ENCODE data around the gene LRP1B.

LRP1B gene

DNA sequence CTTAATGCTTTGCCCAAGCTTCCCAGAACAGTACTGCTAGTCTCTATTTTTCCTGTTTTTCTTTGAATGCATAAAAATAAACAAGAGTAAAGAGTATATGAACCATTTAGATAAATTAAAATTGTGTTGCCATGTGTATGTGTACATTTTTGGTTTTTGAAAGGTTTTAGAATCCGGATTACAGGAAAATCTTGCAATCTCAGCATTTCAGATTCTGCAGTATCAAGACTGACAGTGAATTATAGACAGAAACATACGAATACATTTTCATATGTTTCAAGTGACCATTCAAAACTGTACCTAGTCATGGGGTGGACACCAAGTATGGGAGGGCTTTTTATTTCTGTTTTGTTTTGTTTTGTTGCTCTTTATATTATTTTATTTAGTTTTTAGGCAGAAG, 604.1 kb downstream of the LRP1B start:
- Mint-ChIP-seq H3K9me3 (no peaks in the 10 kb centered on the region), H3K27me3 (no peaks in the 10 kb centered on the region), H3K27ac (no peak overlapping the region), H3K36me3 (no peaks in the 10 kb centered on the region), H3K4me3 (no peak overlapping the region), H3K4me1 (no peaks in the 10 kb centered on the region)
- ATAC-seq = no peak

DNA sequence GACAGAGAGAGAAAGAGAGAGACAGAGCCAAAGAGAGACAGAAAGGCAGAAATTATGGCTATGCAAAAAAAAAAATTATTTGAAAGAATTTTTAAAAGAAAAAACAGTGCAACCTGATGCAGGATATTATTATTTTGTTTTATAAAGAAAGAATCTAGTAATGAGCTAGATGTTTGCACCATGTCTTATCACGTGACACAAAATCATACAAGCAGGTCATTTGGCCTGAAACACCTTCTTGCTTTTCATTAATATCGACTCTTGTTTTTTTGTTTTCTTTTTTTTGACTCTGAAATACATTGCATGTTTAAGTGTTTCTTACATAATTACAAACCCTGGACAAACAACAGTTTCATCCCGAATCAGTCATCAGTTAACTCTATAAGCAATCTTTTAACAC, 606.0 kb downstream of the LRP1B start:
- H3K27ac Mint-ChIP-seq = no peak overlapping the region
- ATAC-seq = no peak
- H3K27me3 Mint-ChIP-seq = no peaks in the 10 kb centered on the region
- H3K4me1 Mint-ChIP-seq = no peaks in the 10 kb centered on the region
- no peak overlapping the region for H3K4me3 Mint-ChIP-seq
- H3K36me3 Mint-ChIP-seq = no peaks in the 10 kb centered on the region
- no peaks in the 10 kb centered on the region for H3K9me3 Mint-ChIP-seq

DNA sequence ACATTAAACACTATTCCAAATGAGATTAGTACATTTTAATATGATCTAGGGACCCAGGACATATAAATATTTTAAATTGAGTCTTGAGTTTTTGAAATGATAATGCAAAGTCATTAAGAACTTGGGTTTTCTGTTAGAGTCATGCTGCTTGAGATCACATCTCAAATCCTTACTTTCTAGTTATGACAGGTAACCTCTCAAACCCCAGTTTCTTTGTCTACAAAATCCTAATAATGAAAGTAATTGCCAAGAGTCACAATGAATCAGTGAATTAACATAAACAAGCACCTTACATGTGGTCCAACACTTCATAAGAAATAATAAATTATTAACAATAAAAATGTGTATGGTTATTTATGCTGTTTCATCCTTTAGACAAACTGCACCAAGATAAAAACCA, 607.6 kb downstream of the LRP1B start:
- no peak overlapping the region for H3K27ac Mint-ChIP-seq
- H3K27me3 Mint-ChIP-seq = no peaks in the 10 kb centered on the region
- H3K9me3 Mint-ChIP-seq = no peaks in the 10 kb centered on the region
- no peak for ATAC-seq
- no peak overlapping the region for H3K4me3 Mint-ChIP-seq
- no peaks in the 10 kb centered on the region for H3K4me1 Mint-ChIP-seq
- H3K36me3 Mint-ChIP-seq = no peaks in the 10 kb centered on the region

DNA sequence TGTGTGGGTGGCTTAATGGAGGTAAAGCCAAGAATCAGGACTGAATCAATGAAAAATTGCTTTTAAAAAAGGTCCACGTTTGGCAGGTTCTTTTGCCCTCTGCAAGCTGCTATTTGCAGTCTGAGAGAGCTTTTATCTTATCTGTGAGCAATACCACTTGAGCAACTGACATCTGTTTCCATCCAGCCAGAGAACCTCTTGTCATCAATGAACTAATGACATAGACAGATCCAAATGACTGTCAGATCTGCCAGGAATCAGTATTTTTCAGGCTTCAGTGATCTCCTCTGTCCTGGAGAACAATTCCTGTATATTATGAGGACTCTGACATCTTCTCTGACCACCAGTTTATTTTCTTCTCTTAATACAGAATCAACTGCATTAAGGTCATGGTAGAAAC, 608.1 kb downstream of the LRP1B start:
- H3K27ac Mint-ChIP-seq = no peak overlapping the region
- H3K36me3 Mint-ChIP-seq = no peaks in the 10 kb centered on the region
- H3K9me3 Mint-ChIP-seq = no peaks in the 10 kb centered on the region
- no peak overlapping the region for H3K4me3 Mint-ChIP-seq
- no peak for ATAC-seq
- H3K4me1 Mint-ChIP-seq = no peaks in the 10 kb centered on the region
- H3K27me3 Mint-ChIP-seq = no peaks in the 10 kb centered on the region

DNA sequence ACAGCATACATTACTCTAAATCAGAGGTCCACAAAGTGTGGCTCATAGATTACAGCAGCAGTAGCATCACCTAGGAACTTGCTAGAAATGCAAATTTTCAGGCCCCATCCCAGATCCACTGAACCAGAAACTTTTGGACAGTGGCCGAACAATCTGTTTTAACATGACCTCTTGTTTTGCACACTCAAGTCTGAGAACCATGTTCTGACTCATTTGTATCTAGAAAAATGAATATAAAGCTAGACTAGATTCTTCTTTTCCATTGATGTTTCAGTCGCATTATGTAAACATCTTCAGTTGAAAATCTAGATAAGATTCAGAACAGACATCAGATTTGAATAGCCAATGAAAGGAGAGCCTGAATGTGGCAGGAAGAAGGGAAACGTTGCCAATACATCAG, 608.8 kb downstream of the LRP1B start:
- Mint-ChIP-seq H3K27ac (no peak overlapping the region), H3K4me1 (no peaks in the 10 kb centered on the region), H3K36me3 (no peaks in the 10 kb centered on the region), H3K9me3 (no peaks in the 10 kb centered on the region), H3K27me3 (no peaks in the 10 kb centered on the region), H3K4me3 (no peak overlapping the region)
- ATAC-seq = no peak

DNA sequence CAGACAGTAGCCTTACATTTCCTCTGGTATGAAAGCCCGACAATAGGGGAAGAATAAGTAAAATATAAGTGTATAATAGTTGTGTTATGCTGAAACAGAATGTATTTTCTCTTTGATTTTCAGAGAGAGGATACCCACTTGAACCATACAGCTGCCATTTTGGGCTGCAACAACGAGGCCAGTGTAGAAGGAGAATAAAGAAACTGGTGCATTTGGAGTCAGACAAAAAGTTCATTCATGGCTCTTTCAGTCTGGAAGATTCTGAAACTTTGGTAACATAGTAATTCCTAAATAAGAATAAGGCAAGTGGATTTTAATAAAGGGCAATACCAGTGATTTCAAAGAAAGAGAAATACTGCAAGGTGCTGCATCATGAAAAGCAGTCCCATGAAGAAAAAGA, 610.9 kb downstream of the LRP1B start:
- H3K36me3 Mint-ChIP-seq = no peaks in the 10 kb centered on the region
- H3K4me3 Mint-ChIP-seq = no peak overlapping the region
- no peaks in the 10 kb centered on the region for H3K27me3 Mint-ChIP-seq
- H3K4me1 Mint-ChIP-seq = no peaks in the 10 kb centered on the region
- no peaks in the 10 kb centered on the region for H3K9me3 Mint-ChIP-seq
- ATAC-seq = no peak
- no peak overlapping the region for H3K27ac Mint-ChIP-seq

DNA sequence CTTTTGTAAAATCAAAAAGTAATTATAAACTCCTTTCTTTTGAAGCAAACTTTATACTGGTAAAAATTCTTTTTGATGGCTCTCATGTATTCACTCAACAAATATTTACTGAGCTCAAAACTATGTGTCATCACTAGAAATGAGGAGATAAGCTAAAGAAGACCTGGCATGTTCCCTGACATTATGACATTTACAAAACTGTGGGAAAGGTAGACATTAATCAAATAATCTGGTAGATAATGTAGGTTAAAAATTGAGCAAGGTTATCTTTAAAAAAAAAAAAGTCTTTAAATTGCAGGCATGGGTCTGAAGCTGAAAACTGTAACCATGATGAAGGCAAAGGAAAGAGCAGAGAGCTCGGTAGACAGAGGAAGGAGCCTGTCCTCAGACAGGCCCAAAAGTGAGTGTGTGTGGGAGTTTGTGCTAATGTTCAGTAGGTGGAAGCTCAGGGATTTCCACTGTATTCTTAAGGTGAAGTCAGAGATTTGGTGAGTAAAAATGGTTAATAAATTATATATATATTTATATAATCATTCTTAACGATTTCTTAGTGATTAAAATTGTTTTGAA, 612.9 kb downstream of the LRP1B start:
- no peaks in the 10 kb centered on the region for H3K27me3 Mint-ChIP-seq
- no peak overlapping the region for H3K4me3 Mint-ChIP-seq
- no peak for ATAC-seq
- peaks cover 6% of the 10 kb centered on the region for H3K4me1 Mint-ChIP-seq
- H3K9me3 Mint-ChIP-seq = no peaks in the 10 kb centered on the region
- H3K27ac Mint-ChIP-seq = no peak overlapping the region
- no peaks in the 10 kb centered on the region for H3K36me3 Mint-ChIP-seq

DNA sequence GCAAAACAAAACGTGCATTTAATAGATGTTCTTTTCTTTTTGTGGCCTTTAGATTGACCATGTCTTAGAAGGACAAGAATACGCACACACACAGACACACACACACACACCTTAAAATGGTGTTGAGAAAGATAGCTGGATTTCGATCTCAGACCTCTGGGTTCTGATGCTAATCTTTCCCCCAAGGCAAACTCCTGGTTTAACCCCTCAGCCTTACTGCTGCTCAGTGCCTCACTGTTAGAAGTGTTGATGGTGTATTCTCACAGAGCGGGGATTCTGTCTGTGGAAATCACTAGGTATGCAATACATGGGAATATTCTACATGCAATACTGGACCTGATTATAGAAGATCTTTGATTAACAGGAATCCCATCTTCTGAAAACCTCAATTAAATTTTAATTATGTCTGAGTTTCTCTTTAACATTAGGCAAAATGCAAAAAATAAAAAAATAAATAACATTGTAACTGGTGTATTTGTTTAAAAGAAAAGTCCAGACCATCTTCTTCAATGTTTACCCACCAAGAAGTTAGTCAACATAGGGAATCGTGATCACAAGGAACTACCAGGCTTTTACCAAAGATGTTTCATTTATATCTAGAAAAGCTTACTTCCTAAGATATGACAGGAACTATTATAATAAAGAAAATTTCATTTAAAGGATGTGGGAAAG, 613.5 kb downstream of the LRP1B start:
- Mint-ChIP-seq H3K36me3 (no peaks in the 10 kb centered on the region), H3K27me3 (no peaks in the 10 kb centered on the region), H3K9me3 (no peaks in the 10 kb centered on the region), H3K27ac (no peak overlapping the region), H3K4me1 (peaks cover 6% of the 10 kb centered on the region), H3K4me3 (no peak overlapping the region)
- no peak for ATAC-seq

DNA sequence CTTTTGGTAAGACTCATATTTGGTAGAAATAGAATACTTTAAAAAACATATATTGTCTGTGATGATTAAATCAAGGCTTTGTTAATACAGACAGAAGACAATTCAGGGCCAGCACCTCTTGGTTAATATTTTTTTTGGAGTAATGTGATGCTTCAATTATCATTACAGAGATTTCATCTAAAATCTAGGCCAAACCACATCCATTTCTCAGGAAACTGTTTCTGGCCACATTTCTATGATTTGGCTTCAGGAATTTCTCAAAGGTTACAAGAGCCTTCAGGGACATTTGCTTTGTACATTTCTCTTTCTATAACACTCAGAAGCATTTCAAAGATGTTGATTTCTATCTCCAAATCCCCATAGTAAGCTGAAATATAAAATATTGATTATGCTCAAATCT, 614.9 kb downstream of the LRP1B start:
- Mint-ChIP-seq H3K27me3 (no peaks in the 10 kb centered on the region), H3K27ac (no peak overlapping the region), H3K9me3 (no peaks in the 10 kb centered on the region), H3K36me3 (no peaks in the 10 kb centered on the region), H3K4me1 (peaks cover 6% of the 10 kb centered on the region), H3K4me3 (no peak overlapping the region)
- ATAC-seq = no peak

DNA sequence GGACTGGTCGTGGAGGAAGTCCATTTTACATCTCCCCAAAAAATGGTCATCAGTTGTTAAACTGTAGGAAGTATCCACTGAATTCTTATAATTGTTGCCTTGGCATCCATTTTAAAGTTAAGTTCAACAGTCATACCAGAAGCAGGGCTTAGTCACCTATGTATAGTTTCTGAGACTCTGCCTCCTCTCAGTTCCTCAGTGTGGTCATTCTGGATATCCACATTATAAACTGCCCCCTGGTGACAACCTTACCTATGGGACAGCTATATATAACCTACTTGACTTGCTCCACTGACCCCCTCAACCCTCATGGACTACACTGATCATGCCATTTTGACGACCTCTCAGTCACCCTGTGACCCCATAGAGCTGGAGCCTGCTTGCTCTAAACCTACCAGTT, 617.0 kb downstream of the LRP1B start:
- Mint-ChIP-seq H3K36me3 (no peaks in the 10 kb centered on the region), H3K4me3 (no peak overlapping the region), H3K9me3 (no peaks in the 10 kb centered on the region), H3K27me3 (no peaks in the 10 kb centered on the region), H3K4me1 (peaks cover 6% of the 10 kb centered on the region), H3K27ac (no peak overlapping the region)
- peak; percentile 93 for ATAC-seq

DNA sequence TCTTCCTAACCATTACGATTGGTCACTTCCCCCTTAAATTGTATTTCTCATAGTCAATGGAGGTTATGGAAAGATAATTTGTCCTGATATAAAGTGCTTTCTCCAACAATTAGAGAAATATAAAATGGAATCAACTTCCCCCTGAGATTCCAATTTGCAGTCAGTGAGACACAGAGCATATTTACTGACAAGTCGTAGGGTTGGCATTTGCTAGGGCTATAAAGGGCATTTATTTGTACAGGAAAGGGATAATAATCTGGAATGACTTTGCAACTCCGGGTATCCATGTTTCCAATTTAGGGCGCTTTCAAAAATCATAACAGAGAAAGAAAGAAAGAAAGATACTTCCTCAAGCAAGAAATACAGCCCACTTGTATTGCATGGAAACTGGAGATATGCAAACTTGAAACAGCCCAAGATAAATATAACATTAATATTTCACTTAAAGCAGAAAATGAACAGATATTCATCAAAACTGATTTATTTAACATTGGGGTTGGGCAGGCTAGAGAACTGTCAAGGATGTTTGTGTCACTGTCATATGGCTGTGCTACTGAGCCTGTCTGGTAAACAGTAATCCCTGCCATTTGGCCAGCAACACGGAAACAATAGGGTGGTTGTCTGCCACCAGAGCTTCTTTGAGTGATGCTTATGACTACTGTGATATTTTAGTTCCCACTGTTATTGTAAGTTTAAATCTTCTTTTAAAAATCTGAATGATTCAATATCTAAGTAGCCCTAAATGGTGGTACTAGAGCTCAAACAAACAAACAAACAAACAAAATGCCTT, 621.8 kb downstream of the LRP1B start:
- ATAC-seq = no peak
- H3K4me3 Mint-ChIP-seq = no peak overlapping the region
- no peaks in the 10 kb centered on the region for H3K27me3 Mint-ChIP-seq
- peaks cover 1% of the 10 kb centered on the region for H3K4me1 Mint-ChIP-seq
- H3K36me3 Mint-ChIP-seq = no peaks in the 10 kb centered on the region
- no peak overlapping the region for H3K27ac Mint-ChIP-seq
- H3K9me3 Mint-ChIP-seq = no peaks in the 10 kb centered on the region

DNA sequence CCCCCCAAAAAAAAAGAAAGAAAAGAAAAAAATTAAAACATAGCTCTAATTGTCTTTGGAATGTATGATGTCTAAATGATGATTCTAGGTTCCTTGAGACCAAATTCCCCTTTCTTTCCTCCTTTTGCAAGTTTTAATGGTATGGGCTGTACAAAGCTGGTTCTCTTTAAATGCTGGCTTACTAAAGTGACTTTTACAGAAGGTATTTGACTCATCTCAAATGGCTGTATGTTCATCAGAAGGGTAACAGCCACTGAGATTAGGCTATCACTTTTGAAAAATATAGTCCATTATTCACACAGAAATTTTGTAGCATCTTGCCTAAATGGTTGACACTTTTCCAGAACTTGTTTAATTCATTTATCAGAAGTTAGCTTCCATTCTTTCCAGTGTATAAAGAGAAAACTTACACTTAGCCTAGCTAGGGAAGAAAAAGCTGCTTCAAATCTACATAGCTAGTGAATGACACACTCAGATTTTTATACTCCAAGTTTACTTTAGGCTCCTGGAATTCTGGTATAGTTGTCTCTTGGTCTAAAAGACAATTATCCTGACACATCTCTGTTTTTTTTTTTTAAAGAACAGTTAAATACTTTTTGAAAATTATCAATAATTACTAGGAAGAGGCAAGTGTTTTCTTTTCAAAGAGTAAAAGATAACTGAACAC, 622.6 kb downstream of the LRP1B start:
- no peaks in the 10 kb centered on the region for H3K27me3 Mint-ChIP-seq
- no peak for ATAC-seq
- H3K36me3 Mint-ChIP-seq = no peaks in the 10 kb centered on the region
- H3K27ac Mint-ChIP-seq = no peak overlapping the region
- no peaks in the 10 kb centered on the region for H3K4me1 Mint-ChIP-seq
- H3K4me3 Mint-ChIP-seq = no peak overlapping the region
- no peaks in the 10 kb centered on the region for H3K9me3 Mint-ChIP-seq

DNA sequence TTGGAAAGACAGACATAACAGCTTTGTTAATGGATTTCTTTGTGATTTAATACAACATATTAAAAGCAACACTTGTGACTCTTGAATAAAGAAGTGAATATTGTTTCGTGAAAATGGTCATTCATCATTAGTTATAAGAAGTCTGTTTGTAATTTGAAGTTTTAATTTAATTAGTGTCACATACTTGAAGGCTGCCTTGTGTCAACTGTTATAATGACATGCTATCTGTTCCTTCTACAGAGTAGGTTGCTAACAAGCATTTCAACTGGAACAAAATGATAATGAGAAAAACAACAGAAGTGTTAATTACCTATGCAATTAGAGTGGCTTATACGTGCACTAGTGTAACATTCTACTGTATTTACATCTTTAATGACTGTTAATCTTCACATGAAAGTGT, 624.7 kb downstream of the LRP1B start:
- Mint-ChIP-seq H3K9me3 (no peaks in the 10 kb centered on the region), H3K4me3 (no peak overlapping the region), H3K27ac (no peak overlapping the region), H3K4me1 (no peaks in the 10 kb centered on the region), H3K27me3 (no peaks in the 10 kb centered on the region), H3K36me3 (no peaks in the 10 kb centered on the region)
- ATAC-seq = no peak

DNA sequence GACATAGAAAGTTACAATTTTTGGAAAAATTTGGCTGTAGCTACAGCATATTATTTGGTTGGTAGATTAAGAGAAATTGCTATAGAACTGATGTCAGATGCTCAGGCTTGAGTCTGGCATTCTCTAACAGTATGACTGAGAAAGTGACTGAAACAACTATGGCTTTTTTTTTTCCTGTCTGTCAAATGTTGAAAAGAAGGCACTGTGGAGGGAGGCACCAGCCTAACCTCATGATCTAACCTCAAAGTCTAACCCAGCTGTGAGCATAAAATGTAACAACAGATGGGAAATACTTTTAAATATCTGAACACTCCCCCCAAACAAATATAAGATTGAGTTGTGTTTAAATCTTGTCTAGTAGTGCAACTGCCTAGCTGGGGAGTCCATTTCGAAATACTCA, 629.1 kb downstream of the LRP1B start:
- Mint-ChIP-seq H3K27me3 (no peaks in the 10 kb centered on the region), H3K36me3 (no peaks in the 10 kb centered on the region), H3K4me3 (no peak overlapping the region), H3K27ac (no peak overlapping the region), H3K4me1 (peaks cover 4% of the 10 kb centered on the region), H3K9me3 (no peaks in the 10 kb centered on the region)
- no peak for ATAC-seq

DNA sequence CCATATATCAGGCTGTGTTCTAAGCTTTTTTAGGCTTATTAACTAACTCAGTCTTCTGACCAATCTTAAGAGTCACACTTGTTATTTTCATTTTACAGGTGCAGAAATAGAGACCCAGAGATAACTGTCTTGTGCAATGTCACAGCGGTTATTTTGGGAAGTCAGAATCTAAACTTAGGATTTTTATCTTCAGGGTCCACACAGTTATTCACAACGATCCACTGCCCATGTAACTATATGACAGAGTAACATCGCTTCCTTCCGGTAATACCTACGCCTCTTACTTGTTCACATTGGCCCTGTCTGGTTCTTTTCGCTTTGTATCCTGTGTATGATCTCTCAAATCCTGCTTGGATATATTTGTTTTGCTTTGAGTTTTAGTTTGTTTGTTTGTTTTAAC, 631.7 kb downstream of the LRP1B start:
- Mint-ChIP-seq H3K27me3 (no peaks in the 10 kb centered on the region), H3K4me1 (peaks cover 4% of the 10 kb centered on the region), H3K27ac (no peak overlapping the region), H3K36me3 (no peaks in the 10 kb centered on the region), H3K4me3 (no peak overlapping the region), H3K9me3 (no peaks in the 10 kb centered on the region)
- no peak for ATAC-seq

DNA sequence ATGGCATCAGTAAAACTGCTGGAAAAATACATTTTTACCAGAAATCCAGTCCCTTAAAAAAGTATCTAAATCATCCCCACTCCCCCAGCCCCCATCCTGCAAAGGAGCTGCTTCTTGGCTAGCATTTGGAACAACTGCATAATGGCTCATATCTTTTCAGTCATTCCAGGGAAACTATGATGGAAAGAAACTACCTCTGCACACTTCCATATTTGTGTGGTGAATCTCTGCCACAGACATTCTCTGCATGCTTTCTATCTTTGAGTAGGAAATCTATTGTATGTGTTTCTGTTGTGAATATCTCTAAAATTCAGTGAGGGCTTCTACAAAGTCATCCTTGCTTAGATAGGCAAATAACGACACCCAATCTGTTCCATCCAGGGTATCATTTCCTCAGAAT, 632.3 kb downstream of the LRP1B start:
- Mint-ChIP-seq H3K9me3 (no peaks in the 10 kb centered on the region), H3K27ac (no peak overlapping the region), H3K4me1 (peaks cover 4% of the 10 kb centered on the region), H3K27me3 (no peaks in the 10 kb centered on the region), H3K36me3 (no peaks in the 10 kb centered on the region), H3K4me3 (no peak overlapping the region)
- no peak for ATAC-seq
